Stimulated activated CD4-positive, alpha-beta T cell treated with anti-CD3 and anti-CD28 coated beads, Interleukin-15, amount 100 ng/mL, for 48 hours (primary cell): ENCODE data around the gene SMG5.
A peak's percentile ranks its signal among the peaks of the same experiment; 100 is the strongest.

Experiments used
- DNase-seq, 2 donors: peaks; one replicate each; pipeline ENCODE4 v3.0.0-alpha.2; 2020; ENCODE audit warnings: low read depth in 2 of 2

Gene SMG5

DNA sequence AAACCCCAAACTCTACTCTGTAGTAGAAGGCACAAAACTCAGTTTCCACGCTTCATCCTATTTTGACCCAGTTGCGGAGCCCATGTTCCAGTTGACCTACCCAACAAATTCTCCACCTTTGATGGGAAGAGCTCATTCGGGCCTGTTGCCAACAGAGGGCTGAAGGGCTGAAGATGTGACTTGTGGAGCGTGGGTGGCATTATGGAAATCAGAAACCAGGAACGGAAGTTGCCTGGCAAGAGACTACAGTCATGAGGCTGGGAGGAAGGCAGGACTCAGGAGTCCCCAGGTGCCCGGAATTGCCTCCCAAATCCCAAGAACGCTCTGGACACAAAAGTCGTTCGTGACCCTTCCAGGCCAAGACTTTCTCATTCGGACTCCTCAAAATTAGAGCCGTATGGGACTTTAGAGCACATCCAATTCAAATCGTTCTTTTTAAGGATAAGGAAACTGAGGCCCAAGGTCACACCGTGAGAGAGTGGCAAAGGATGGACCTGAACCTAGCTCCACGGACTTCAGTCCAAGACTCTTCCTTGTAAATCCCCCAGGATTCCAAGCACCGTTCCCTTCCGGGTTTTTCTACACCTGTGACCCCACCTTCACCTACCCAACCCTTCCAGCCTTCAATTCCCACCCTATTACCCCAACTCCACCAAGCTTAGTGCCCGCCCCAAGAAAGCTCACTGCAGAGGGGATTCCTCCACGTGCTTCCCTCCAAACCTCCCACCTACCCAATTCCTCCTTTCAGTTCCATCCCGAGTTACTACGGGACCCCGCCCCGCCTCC is 739 bp downstream of the SMG5 start:
- DNase-seq = peak in 1 of 2 donors; percentile 22

- peak; percentile 42 to 49 for DNase-seq
Observed at GRCh38 chr1:156281281-156281680, 1.3 kb downstream of the SMG5 start.

DNA sequence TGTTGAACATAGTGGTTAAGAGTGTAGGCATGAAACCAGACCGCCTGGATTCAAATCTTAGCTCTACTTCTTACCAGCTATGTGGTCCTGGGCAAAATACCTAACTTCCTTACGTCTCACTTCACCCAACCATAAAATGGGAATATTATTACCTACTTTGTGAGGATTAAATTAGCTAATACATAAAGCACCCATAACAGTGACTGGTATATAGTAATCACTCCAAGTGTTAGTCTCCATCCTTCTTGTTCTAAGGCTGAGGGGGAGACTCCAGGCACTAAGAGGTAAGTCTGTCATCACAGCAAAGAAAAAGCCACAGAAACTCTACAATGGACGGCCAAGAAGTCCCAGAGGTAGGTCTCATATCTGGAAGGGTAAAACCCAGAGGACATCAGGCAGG is 2.8 kb downstream of the SMG5 start:
- no peak for DNase-seq

GRCh38 chr1:156276966-156277381 is 5.7 kb downstream of the SMG5 start:
- no peak for DNase-seq

DNA sequence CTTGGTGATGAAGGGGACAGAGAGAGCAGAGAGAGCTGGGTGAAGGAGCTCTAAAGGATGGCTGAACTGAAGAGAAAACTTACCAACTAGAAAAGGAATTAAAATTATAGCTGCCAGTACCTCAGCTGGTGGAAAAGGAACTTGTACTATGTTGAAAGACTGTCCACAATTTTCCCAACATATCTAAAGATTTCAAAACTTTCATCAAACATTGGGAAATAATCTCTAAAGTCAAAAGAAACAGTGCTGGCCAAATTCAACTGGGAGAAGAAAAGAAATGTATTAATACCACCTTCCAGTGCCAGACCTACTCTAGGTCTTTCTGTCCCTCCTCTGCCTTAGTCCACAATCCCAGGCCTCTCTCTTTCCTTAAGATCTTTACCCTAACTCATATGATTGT is 6.1 kb downstream of the SMG5 start:
- DNase-seq = no peak

DNA sequence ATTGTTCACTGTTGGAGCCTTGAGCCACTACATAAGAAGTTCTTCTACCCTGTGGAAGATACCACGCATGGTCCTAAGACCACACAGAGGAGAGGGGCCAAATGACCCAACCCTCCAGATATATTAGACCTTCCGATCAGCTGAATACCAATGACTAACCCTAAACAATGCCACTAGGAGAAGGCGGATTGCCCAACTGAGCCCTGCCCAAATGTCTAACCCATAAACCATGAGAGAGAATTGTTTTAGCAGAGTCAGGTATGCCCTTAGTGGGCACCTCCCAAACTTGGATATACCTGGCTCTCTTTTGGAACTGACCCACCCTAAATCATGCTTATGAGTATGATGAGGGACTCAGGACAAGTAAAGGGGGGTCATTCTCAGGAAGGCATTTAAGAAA is 12.3 kb downstream of the SMG5 start:
- no peak for DNase-seq

DNA sequence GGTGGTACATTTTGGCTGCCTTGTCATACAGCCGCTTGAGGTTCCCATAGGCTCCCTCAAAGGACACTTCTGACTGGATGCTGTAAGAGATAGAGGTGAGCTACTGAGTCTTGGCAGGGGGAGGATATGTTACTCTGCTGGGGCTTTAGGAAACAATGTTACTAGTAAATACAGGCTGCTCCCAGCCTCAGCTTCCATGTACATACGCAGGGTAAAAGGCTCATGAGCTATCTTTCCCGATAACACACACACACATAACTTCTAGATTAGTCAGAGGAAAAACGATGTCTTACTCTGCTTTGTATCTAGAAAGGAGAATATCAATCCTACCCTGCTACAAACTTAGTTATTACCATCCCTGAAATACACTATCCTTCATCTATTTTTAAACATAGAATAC is 14.3 kb downstream of the SMG5 start:
- DNase-seq = no peak

GRCh38 chr1:156266051-156266450 is 16.6 kb downstream of the SMG5 start:
- DNase-seq = no peak

GRCh38 chr1:156263288-156263655 is 19.4 kb downstream of the SMG5 start:
- DNase-seq = no peak

GRCh38 chr1:156262461-156263287 is 20.0 kb downstream of the SMG5 start:
- no peak for DNase-seq

DNA sequence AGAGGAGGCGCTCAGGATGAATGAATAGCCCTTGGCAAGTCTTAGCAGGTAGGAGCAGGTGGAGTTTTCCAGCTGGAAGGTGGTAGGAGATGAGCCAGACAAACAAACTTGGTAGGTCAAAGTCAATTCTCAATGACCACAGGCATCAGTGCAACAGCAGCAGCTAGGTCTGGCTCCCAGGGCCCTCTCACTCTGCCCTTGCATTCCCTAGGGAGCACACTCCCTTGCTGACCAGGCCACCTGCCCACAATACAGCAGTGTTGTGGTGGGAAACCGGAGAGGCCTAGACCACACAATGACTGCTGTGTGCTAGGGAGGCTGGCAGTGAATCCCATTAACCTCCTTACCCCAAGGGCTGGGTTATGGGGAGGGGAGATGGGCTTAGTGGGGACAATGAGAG is 21.7 kb downstream of the SMG5 start:
- no peak for DNase-seq

DNA sequence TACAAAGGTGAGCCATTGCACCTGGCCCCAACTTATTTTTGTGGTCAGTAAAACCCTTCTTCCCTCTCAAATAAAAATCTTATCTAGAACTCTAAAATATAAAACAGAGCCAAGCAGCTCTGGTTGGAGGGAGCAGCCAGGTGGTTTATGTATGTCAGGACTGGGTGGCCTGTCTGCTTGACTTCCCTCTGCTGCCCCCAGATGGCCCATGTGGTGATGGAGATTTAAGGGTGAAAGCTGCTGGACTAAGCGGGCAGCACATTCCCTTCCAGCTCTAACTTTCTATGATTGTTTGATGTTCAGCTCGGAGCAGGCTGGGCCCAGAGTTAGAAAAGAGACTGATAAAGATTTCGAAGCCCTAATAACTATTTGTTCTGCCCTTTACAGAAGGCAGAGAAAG is 22.8 kb downstream of the SMG5 start:
- DNase-seq = no peak

DNA sequence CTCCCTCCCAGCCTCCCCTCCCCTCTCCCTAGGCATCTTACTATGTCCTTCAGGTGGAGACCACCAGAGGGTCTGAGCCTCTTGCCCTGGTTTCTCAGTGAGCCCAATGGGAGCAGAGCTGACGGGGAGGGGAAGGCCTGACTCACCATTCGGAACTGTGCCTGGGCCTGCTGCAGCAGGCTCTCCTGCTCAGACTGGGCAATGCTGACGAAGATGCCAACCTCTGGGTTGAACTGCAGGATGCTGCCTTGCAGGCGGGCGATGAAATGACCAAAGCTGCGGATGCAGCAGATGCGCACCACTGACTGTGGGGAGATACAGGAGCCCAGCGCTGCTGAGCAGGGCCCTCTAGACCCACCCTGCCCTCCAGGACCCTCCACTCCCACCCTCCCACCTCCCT is 23.8 kb downstream of the SMG5 start:
- no peak for DNase-seq

GRCh38 chr1:156257711-156258110 is 24.9 kb downstream of the SMG5 start:
- DNase-seq = no peak

DNA sequence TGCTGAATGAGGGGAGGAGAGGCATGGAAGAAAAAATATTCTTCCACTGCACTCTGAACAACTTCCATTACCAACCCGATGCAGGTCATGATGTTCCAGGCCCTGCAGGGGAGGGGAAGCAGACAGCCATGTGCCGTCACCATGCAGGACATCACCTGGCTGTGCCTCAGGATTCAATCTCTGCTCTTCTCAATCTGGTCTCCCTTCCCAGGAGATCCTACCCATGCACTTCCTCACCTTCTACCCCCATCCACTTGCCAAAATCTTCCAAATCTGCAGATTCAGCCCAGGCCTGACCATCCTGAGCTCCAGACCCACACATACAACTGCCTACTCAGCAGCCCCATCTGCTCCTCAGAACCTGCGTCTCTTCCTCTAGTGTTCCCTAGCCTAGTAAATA is 29.0 kb downstream of the SMG5 start:
- no peak for DNase-seq

DNA sequence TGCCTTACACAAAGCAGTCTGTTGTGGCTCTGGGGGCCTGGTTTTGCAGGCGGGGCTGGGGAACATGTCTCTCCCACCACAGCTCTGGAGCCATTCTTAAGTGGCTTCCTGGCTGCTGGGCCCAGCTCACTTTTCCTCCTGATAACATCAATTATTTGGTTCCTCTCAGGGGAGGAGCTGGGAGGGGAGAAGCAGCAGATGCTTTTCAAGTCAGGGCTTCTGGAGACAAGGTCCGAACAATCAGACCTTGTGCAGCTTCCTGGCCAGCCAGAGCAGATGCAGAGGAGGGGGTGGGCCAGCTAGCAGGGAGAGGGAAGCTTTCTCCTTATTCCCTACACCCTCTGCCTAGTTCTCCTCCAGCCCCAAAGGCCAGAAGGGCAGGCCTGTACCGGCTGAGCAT is 31.1 kb downstream of the SMG5 start:
- no peak for DNase-seq

DNA sequence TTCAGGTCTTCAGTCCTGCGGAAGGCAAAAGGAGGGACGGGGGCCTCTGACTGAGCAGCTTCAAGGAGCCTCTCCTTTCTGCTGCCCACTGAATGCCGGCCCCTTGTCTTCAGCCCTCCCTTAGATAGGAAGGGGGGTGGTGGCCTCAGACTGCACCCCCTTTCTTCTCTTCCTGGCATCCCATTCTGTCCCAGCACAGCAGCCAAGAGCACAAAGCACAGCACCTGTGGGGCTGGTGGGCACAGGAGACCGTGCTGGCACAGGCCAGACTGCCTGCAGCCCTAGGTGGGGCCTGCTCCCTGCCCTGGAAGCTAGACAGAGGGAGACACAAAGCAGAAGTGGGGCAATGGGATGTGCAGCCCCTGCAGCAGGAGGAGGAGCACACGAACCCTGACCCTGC is 33.0 kb downstream of the SMG5 start:
- no peak for DNase-seq

DNA sequence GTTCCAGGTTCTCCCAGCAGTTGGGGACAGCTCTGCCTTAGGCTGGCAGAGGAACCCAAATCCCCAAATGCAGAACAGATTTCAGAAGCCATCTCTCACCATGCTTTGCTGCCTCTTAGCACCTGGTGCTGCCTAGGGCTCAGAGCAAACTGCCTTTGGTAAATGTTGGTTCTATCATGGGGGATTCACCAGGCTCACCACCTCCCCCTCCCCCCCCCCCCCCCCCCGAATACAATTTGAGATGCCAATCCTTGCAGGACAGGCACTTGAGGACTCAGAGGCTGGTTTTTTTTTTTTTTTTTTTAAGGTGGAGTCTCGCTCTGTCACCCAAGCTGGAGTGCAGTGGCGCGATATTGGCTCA is 34.3 kb downstream of the SMG5 start:
- DNase-seq = no peak

DNA sequence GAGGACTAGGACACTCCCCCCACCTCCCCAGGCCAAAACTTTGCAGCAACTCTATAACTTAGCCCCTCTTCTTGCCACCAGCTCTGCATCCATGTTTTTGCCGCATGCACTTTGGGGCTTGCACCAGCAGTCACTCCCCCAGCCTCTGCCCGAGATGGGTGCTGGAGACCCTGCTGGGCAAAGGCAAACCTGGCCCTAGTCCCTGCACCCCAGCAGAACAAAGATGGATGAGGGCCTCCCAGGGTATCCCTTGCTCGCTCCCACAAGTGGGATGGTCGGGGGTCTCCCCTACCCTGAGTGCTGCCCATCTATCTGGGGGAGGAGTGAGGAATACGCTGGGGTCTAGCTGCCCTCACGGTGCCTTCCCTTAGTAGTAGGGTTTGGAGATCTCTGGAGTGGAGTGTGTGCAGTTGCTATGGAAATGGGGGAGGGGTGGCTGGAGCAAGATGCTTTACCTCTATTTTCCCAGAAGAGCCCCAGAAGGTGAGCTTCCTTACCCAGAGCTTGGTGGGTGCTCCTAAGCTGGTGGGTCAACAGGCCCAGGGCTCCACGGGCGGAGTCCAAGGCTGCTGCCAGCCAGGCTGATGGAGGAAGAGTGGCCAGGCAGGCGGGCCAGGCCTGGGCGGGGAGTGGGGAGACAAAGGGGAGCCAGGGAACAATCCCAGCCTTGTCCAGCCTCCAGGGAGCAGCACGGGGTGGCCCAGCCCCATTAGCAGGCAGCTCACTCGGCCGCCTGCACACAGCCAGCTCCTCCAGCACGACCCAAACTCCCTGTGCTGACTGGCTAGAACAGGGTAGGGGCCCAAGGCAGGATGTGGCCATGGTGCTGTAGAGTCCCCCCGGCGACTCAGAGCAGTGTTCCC is 34.9 kb downstream of the SMG5 start, which contains the start of gene PAQR6:
TSS of gene PAQR6 (minus strand) at position 597 of the 863 bp plus-strand sequence. CDS start 1,325 bp downstream, outside the sequence.
- DNase-seq = no peak

DNA sequence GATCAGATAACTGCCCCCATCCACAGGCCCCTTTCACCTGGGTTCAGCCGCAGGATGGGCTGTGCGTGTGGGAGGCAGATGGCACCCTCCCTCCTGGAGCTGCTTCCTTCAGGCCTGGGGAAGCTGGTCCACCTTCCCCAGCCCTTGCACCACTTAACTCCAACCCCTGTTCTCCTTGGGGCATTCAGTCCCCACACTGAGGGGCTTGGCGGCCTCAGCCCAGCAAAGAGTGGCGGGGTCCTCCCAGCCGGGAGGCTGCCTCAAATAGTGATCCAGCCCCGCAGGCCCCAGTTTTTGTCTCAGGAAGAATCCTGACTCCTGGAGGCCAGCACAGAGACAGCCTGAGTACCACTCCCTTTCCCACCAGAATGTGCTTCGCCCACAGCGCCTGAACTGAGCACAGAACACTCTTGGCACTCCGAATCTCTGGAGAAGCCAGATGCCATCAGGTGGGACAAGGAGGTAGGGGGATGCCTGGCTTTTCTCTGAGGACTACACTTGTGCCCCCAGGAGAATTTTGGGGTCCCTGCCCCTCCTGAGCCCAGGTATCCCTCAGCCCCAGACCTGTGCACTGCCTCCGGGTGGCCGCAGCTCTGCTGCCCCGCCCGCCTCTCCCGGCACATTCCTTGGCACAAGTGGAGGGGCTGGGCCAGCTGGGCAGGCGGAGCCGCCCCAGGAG is 35.7 kb downstream of the SMG5 start:
- DNase-seq = no peak

- no peak for DNase-seq
Observed at GRCh38 chr1:156246241-156246780, 36.3 kb downstream of the SMG5 start.
